ENCODE measurements around the gene TPBGL. TPM values are rescaled to one million over a fixed set of nuclear protein-coding genes. Genes with fewer than 3 reads are reported as not detected.

TPBGL gene
- total RNA-seq, 1 experiment from 2014 or later = 0.41 TPM

DNA sequence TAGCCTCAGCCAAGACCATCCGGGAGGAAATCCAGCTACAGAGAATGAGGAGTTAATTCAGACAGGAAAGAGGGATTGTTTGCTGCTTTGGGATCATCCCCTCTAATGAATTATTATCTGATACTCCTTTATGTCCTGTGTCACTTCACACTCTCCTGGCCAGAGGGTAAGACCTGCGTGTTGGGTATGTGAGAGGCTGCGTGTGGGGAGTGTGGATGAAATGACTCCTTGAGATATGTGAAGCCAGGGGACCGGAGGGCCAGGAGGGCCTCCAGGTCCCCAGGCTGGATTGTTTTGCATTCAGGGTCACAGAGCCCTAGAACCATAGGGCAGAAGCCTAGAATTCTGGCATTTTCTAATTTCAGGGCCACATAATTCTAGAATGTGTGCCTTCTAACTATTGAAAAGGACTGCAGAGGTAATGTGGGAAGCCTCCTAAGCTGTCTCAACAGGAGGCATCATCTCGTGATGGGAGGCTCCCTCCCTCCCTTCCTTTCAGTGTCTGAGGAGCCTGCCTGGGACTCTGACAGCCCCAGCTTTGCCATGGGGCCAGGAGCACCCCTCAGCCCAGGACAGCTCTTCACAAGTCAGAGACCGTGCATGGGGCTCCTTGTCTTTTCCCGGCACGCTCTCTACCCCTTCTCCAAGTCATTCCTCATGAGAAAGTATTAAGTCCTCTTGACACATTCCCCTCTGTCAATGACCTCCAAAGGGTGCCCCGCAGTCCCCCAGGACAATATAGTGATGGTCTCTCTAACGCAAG is 3.7 kb downstream of the TPBGL start:
- ChIA-PET CTCF (no interaction called here), POLR2A (ENCODE audit: low non-redundant PET) (no interaction called here)
- intact Hi-C loops (cut with micrococcal nuclease; ENCODE audit: unreplicated experiment) = no loop called here
- peaks cover 43% of the 10 kb centered on the region for H3K27me3 ChIP-seq (replicated peaks; ENCODE audit: insufficient read depth, low read depth, low read length, poor library complexity)
- H3K4me3 ChIP-seq (ENCODE audit: low read depth, low read length, poor library complexity, severe bottlenecking) = no peak overlapping the region
- BruUV-seq (replicated peaks) = no TSS peak
- DNase-seq (ENCODE audit: low spot score) = no peak
- TF ChIP-seq CTCF (conservative IDR thresholded peaks at IDR 0.05; ENCODE audit: low read depth, low read length) = no peak
- TF ChIP-seq EZH2 (IDR thresholded peaks at IDR 0.05; ENCODE audit: borderline replicate concordance, low read depth, low read length, poor library complexity, severe bottlenecking) = no peak
- no peaks in the 10 kb centered on the region for H3K9me3 ChIP-seq (ENCODE audit: low read depth, low read length, poor library complexity, severe bottlenecking)
- no peaks in the 10 kb centered on the region for H3K36me3 ChIP-seq (ENCODE audit: insufficient read depth, low read length, poor library complexity, severe bottlenecking)
- no peak overlapping the region for H3K27ac ChIP-seq (ENCODE audit: low read depth, low read length, poor library complexity, severe bottlenecking)
- no peaks in the 10 kb centered on the region for H3K4me1 ChIP-seq (ENCODE audit: insufficient read depth, low read length, poor library complexity, severe bottlenecking)

- TF ChIP-seq CTCF (conservative IDR thresholded peaks at IDR 0.05; ENCODE audit: low read depth, low read length) (no peak; the same call in 1 of the 2 replicates), EZH2 (IDR thresholded peaks at IDR 0.05; ENCODE audit: borderline replicate concordance, low read depth, low read length, poor library complexity, severe bottlenecking) (no peak)
- Histone ChIP-seq H3K27me3 (replicated peaks; ENCODE audit: insufficient read depth, low read depth, low read length, poor library complexity) (peaks cover 33% of the 10 kb centered on the region), H3K27ac (ENCODE audit: low read depth, low read length, poor library complexity, severe bottlenecking) (no peak overlapping the region), H3K36me3 (ENCODE audit: insufficient read depth, low read length, poor library complexity, severe bottlenecking) (no peaks in the 10 kb centered on the region), H3K4me1 (ENCODE audit: insufficient read depth, low read length, poor library complexity, severe bottlenecking) (no peaks in the 10 kb centered on the region), H3K4me3 (ENCODE audit: low read depth, low read length, poor library complexity, severe bottlenecking) (no peak overlapping the region), H3K9me3 (ENCODE audit: low read depth, low read length, poor library complexity, severe bottlenecking) (no peaks in the 10 kb centered on the region)
- CTCF ChIA-PET = no interaction called here
- POLR2A ChIA-PET (ENCODE audit: low non-redundant PET) = no interaction called here
- intact Hi-C loops (cut with micrococcal nuclease; ENCODE audit: unreplicated experiment) = no loop called here
- DNase-seq (ENCODE audit: low spot score) = no peak
- no TSS peak for BruUV-seq (replicated peaks)
Measured at GRCh38 chr11:75245356-75246005, 4.9 kb downstream of the TPBGL start.

GRCh38 chr11:75246006-75246670 is 5.6 kb downstream of the TPBGL start:
- H3K9me3 ChIP-seq (ENCODE audit: low read depth, low read length, poor library complexity, severe bottlenecking) = no peaks in the 10 kb centered on the region
- POLR2A ChIA-PET (ENCODE audit: low non-redundant PET) = no interaction called here
- TF ChIP-seq CTCF (conservative IDR thresholded peaks at IDR 0.05; ENCODE audit: low read depth, low read length) = no peak
- TF ChIP-seq EZH2 (IDR thresholded peaks at IDR 0.05; ENCODE audit: borderline replicate concordance, low read depth, low read length, poor library complexity, severe bottlenecking) = no peak
- H3K27me3 ChIP-seq (replicated peaks; ENCODE audit: insufficient read depth, low read depth, low read length, poor library complexity) = peaks cover 29% of the 10 kb centered on the region
- CTCF ChIA-PET = no interaction called here
- no peaks in the 10 kb centered on the region for H3K36me3 ChIP-seq (ENCODE audit: insufficient read depth, low read length, poor library complexity, severe bottlenecking)
- intact Hi-C loops (cut with micrococcal nuclease; ENCODE audit: unreplicated experiment) = no loop called here
- no peak overlapping the region for H3K4me3 ChIP-seq (ENCODE audit: low read depth, low read length, poor library complexity, severe bottlenecking)
- no peak for DNase-seq (ENCODE audit: low spot score)
- H3K4me1 ChIP-seq (ENCODE audit: insufficient read depth, low read length, poor library complexity, severe bottlenecking) = no peaks in the 10 kb centered on the region
- BruUV-seq (replicated peaks) = no TSS peak
- H3K27ac ChIP-seq (ENCODE audit: low read depth, low read length, poor library complexity, severe bottlenecking) = no peak overlapping the region
